GM12801 (cell line): ENCODE measurements around the gene REX1BD.

Experiments used
- CTCF ChIP-seq: IDR thresholded peaks from one replicate; pipeline ENCODE4 v1.5.1; 2011; ENCODE audit warnings: control low read depth; ENCODE audit not compliant: insufficient read length; ENCODE audit errors: extremely low read depth

REX1BD gene

GRCh38 chr19:18568367-18568766 lies 20.2 kb upstream of the REX1BD start:
- no peak for TF ChIP-seq CTCF

DNA sequence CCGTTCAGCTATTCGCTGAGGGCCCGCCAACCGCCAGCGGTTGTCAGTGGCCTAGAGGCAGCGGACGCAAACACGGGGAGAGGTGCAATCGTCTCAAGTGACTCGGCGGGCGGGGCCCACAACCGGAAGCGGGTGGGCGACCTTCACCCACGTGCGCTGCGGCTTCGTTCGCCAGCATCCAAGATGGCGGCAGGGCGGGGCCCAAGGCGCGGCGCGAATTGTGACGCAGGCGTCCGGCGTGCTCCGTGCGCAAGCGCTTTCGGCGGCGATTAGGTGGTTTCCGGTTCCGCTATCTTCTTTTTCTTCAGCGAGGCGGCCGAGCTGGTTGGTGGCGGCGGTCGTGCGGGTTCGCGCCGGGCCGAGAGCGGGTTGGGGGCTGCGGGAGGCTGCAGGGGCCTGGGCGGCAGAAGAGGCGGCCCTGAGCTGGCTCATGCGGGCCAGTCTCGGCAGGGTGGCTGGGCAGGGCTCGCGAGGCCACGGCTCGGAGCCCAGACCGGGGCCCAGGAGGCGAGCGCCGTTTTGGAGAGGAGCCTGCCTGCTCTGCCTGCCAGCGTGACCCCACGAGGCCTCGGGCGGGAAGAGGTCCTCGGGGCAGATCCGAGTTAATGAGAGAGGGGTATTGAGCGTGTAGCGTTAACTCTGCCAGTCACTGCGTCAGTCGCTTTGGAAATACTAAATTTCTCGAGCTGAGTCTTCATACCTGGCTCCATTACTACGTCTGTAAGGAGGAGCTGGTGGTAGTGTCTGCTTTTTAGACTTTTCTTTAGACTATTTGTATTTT lies 16.8 kb upstream of the REX1BD start, which contains the start of gene UBA52:
TSS of gene UBA52 (plus strand) at position 294 of the 781 bp plus-strand sequence. CDS start 1,444 bp downstream, outside the sequence.
- TF ChIP-seq CTCF, result no peak

GRCh38 chr19:18574691-18575291 lies 13.8 kb upstream of the REX1BD start:
- no peak for TF ChIP-seq CTCF

GRCh38 chr19:18576383-18576782 lies 12.2 kb upstream of the REX1BD start:
- TF ChIP-seq CTCF, result no peak

- no peak for TF ChIP-seq CTCF
These were observed 11.2 kb upstream of the REX1BD start for GRCh38 chr19:18577365-18577914.

DNA sequence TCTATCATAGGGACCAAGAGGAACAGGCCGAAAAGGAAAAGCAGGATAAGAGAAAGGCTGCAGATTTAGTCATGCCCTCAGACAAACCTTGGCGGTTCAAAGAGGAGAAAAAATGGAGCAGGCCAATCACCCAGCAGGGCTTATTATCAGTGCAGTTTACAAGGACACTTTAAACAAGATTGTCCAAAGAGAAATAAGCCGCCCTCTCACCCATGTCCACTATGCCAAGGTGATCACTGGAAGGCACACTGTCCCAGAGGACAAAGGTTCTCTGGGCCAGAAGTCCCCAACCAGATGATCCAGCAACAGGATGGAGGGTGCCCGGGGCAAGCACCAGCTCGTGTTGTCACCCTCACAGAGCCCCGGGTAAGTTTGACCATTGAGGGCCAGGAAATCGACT lies 8.3 kb upstream of the REX1BD start:
- no peak for TF ChIP-seq CTCF

DNA sequence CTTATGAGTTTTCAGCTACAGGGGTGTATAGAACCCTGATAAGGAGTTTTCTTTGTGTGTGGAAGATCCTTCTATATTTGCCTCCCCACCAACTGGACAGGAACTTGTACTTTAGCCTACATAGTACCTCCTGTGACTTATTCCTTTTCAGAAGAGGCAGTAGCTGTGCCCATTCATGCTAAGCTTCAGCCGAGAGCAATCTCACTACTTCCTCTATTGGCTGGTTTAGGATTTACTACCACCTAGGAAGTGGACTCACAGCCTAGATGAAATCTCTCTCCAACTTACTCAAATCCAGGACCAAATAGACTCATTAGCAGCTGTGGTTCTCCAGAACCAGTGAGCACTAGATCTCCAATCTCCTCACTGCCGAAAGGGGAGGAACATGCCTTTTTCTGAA lies 2.3 kb upstream of the REX1BD start:
- no peak for TF ChIP-seq CTCF
